ENCODE results near the gene TMIE.

DNA sequence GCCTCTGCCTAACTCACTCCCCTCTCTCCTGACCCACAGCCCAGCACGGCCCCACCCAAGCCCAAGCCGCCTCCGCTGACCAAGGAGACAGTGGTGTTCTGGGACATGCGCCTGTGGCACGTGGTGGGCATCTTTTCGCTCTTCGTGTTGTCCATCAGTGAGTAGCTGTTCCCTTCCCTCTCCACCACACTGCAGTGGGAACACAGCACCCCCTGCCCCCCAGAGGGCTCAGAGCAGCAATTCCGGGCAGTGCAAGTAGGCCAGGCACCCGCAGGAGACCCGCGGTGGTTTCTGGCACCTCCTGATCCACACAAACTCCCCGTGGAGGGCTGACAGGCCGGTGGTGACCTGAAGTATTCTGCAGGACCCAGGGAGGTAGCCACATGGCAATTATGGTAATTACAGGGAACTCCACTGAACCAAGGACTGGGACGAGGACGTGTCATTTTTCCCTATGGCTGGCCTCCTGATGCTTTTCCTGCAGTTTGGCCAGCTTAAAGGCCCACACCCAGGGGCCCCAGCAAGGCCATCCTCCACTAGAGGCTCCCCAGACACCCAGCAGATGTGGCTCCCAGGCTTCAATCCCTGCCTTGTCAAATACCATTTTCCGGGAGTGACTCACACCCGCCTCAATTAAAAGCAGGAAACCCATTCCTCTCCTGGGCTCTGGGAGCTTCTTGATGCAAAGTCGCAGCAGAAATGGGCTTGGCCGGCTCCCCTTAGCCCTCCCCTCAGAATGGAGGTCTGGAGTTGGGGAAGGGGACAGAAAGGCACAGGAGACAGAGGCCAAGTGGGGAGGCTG is 4.8 kb downstream of the TMIE start:
- TF ChIP-seq, protein P1, sequence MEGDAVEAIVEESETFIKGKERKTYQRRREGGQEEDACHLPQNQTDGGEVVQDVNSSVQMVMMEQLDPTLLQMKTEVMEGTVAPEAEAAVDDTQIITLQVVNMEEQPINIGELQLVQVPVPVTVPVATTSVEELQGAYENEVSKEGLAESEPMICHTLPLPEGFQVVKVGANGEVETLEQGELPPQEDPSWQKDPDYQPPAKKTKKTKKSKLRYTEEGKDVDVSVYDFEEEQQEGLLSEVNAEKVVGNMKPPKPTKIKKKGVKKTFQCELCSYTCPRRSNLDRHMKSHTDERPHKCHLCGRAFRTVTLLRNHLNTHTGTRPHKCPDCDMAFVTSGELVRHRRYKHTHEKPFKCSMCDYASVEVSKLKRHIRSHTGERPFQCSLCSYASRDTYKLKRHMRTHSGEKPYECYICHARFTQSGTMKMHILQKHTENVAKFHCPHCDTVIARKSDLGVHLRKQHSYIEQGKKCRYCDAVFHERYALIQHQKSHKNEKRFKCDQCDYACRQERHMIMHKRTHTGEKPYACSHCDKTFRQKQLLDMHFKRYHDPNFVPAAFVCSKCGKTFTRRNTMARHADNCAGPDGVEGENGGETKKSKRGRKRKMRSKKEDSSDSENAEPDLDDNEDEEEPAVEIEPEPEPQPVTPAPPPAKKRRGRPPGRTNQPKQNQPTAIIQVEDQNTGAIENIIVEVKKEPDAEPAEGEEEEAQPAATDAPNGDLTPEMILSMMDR (IDR thresholded peaks at IDR 0.05), result no peak
- TF ChIP-seq POLR2A (IDR thresholded peaks at IDR 0.05; ENCODE audit: low read length), result no peak
